Type B pancreatic cell (in vitro differentiated cells): ENCODE data around the gene CRHBP. TPM values are rescaled to one million over a fixed set of nuclear protein-coding genes. Genes with fewer than 3 reads are reported as not detected.

Experiments
- total RNA-seq: library from RNA; stranded (reverse); gene quantifications from 2 replicates; pipeline ENCODE4 v1.2.1, GENCODE V29; 2021; ENCODE audit warnings: low replicate concordance

Gene CRHBP
- total RNA-seq, 1 donor from 2014 or later, result 0.87 TPM

Other genes starting within 250 kb of the CRHBP start
- gene F2R, start 236.9 kb upstream of the CRHBP start, total RNA-seq, result 8.5 and 20.1 TPM in 2 replicates
- gene F2RL1, start 134.0 kb upstream of the CRHBP start, total RNA-seq, result 10.9 and 35.2 TPM in 2 replicates
- gene S100Z, start 103.0 kb upstream of the CRHBP start, total RNA-seq, result 0.56 and 0.67 TPM in 2 replicates
- gene AGGF1, start 77.4 kb downstream of the CRHBP start, total RNA-seq, result 25.1 and 25.4 TPM in 2 replicates
- gene ZBED3, start 134.2 kb downstream of the CRHBP start, total RNA-seq, result 12.5 and 15.4 TPM in 2 replicates